NCI-H146 treated with DMSO at 0.1 percent for 48 hours (cell line): Measurements from ENCODE around the gene PFKFB3.
"Not testable (repeated sequence)": the region's sequence is repeated elsewhere in the genome, so short reads cannot be mapped to it uniquely, and the experiment has no call there.

ENCODE experiments used
- DNase-seq: peaks from one replicate; lab custom pipeline; 2025; ENCODE audit not compliant: unreplicated experiment; lab: John Stamatoyannopoulos, UW

Gene PFKFB3

GRCh38 chr10:6234371-6234770, 31.6 kb downstream of the PFKFB3 start:
- no peak for DNase-seq

GRCh38 chr10:6236349-6237198, 33.8 kb downstream of the PFKFB3 start:
- DNase-seq: no peak

GRCh38 chr10:6237199-6237530, 34.4 kb downstream of the PFKFB3 start:
- DNase-seq: no peak

- DNase-seq: not testable (repeated sequence)
Observed at GRCh38 chr10:6238587-6239212, 36.0 kb downstream of the PFKFB3 start.

- no peak for DNase-seq
Observed at GRCh38 chr10:6239213-6239991, 36.7 kb downstream of the PFKFB3 start.

- DNase-seq: no peak
Observed at GRCh38 chr10:6240254-6240653, 37.5 kb downstream of the PFKFB3 start.

- no peak for DNase-seq
Observed at GRCh38 chr10:6242089-6242488, 39.4 kb downstream of the PFKFB3 start.

GRCh38 chr10:6244510-6244909, 41.8 kb downstream of the PFKFB3 start:
- DNase-seq: no peak

- no peak for DNase-seq
Observed at GRCh38 chr10:6247041-6247712, 44.4 kb downstream of the PFKFB3 start.

- not testable (repeated sequence) for DNase-seq
Observed at GRCh38 chr10:6248908-6249307, 46.2 kb downstream of the PFKFB3 start.

- no peak for DNase-seq
Observed at GRCh38 chr10:6249698-6250097, 47.0 kb downstream of the PFKFB3 start.

- DNase-seq: no peak
Observed at GRCh38 chr10:6250745-6251144, 48.0 kb downstream of the PFKFB3 start.

- no peak for DNase-seq
Observed at GRCh38 chr10:6254201-6254600, 51.5 kb downstream of the PFKFB3 start.

GRCh38 chr10:6255548-6256061, 52.9 kb downstream of the PFKFB3 start:
- no peak for DNase-seq

GRCh38 chr10:6256439-6256838, 53.7 kb downstream of the PFKFB3 start:
- no peak for DNase-seq

- DNase-seq: no peak
Observed at GRCh38 chr10:6259153-6259552, 56.4 kb downstream of the PFKFB3 start.

GRCh38 chr10:6260843-6261242, 58.1 kb downstream of the PFKFB3 start:
- DNase-seq: no peak

- DNase-seq: no peak
Observed at GRCh38 chr10:6267941-6268340, 65.2 kb downstream of the PFKFB3 start.

- DNase-seq: no peak
Observed at GRCh38 chr10:6269432-6269831, 66.7 kb downstream of the PFKFB3 start.

GRCh38 chr10:6269953-6270867, 67.5 kb downstream of the PFKFB3 start:
- DNase-seq: no peak
